ENCODE data around the gene MEGF8. TPM values are rescaled to one million over a fixed set of nuclear protein-coding genes. Genes with fewer than 3 reads are reported as not detected.

Gene MEGF8
- total and polyA plus RNA-seq, 2 donors (not counting 3 experiments of a cell fraction or from before 2014, with no cell fraction given) = 20.6 to 39.6 TPM

GRCh38 chr19:42374826-42375376 lies 49.5 kb downstream of the MEGF8 start:
- H3K4me3 ChIP-seq (replicated peaks in 1 of 3; ENCODE audit: insufficient read depth in 1 of 3, low read depth in 1 of 3, low read length in 3 of 3) = no peak overlapping the region
- H3K9me1 ChIP-seq (replicated peaks; ENCODE audit: control insufficient read depth, extremely low read depth, insufficient read depth, low read length) = no peaks in the 10 kb centered on the region
- intact Hi-C loops (cut with micrococcal nuclease) (no loop called here), dilution Hi-C loops (cut with MboI; ENCODE audit: extremely low pct_ligation_motif_present, low sequenced_read_pairs) (no loop called here)
- no peaks in the 10 kb centered on the region for H3K79me2 ChIP-seq (ENCODE audit: control insufficient read depth, insufficient read depth, low read length)
- CTCF ChIA-PET = no interaction called here
- DNase-seq (ENCODE audit: low read depth, low spot score) (no peak), FAIRE-seq (no peak)
- no TSS peak for BruUV-seq (replicated peaks)
- H3K36me3 ChIP-seq (ENCODE audit: control insufficient read depth in 2 of 2, extremely low read depth in 1 of 2, insufficient read depth in 2 of 2, low read length in 2 of 2) = peaks cover 0 to 7% of the 10 kb centered on the region in 2 experiments
- no peak overlapping the region for H3K4me2 ChIP-seq (ENCODE audit: insufficient read depth, low read length)
- H3K9ac ChIP-seq (replicated peaks; ENCODE audit: extremely low read depth, insufficient read depth, low read length) = no peak overlapping the region
- no peaks in the 10 kb centered on the region for H3K27me3 ChIP-seq (ENCODE audit: control insufficient read depth in 2 of 2, insufficient read depth in 2 of 2, low read length in 2 of 2)
- TF ChIP-seq POLR2AphosphoS5 (IDR thresholded peaks at IDR 0.05; ENCODE audit: insufficient read depth, low read depth, low read length) (no peak), EZH2 (IDR thresholded peaks at IDR 0.05; ENCODE audit: borderline replicate concordance, low read depth, low read length, severe bottlenecking) (no peak), MAX (IDR thresholded peaks at IDR 0.05; ENCODE audit: insufficient read depth, insufficient read length) (no peak), MYC (IDR thresholded peaks at IDR 0.05; ENCODE audit: low read depth, low read length) (no peak), FOS (IDR thresholded peaks at IDR 0.05; ENCODE audit: borderline replicate concordance, insufficient read depth, low read length) (no peak), CTCF (IDR thresholded peaks at IDR 0.05; ENCODE audit: extremely low read depth in 1 of 2, insufficient read depth in 1 of 2, low read depth in 1 of 2, low read length in 2 of 2) (no peak), GATA2 (IDR thresholded peaks at IDR 0.05; ENCODE audit: insufficient read depth, insufficient read length, low read depth, low read length) (no peak), JUN (IDR thresholded peaks at IDR 0.05; ENCODE audit: borderline replicate concordance, insufficient read depth, insufficient read length, low read depth) (no peak), POLR2A (IDR thresholded peaks at IDR 0.05; ENCODE audit: low read depth, low read length) (no peak)
- H3K27ac ChIP-seq (ENCODE audit: insufficient read depth, low read depth, low read length) = no peak overlapping the region
- POLR2A ChIA-PET = no interaction called here
- H3K9me3 ChIP-seq (replicated peaks; ENCODE audit: control insufficient read depth, insufficient read depth, low read length) = no peaks in the 10 kb centered on the region
- no peaks in the 10 kb centered on the region for H3K4me1 ChIP-seq (ENCODE audit: control insufficient read depth, extremely low read depth, insufficient read depth, low read length)
- no peaks in the 10 kb centered on the region for H4K20me1 ChIP-seq (replicated peaks; ENCODE audit: control insufficient read depth, extremely low read depth, insufficient read depth, low read length)
- H2AFZ ChIP-seq (ENCODE audit: low read depth, low read length) = no peak overlapping the region

All from endothelial cell of umbilical vein (primary cell).